H1 (cell line): ENCODE results near the gene SHROOM3. TPM values are rescaled to one million over a fixed set of nuclear protein-coding genes. Genes with fewer than 3 reads are reported as not detected.

Experiments
- CHD7 ChIP-seq: fragments of 300-600 bp; sonication (generic); IDR thresholded peaks from 2 replicates; pipeline ENCODE4 v1.7.1; 2012; ENCODE audit warnings: low read length, moderate library complexity, mild to moderate bottlenecking, inconsistent platforms; ENCODE audit not compliant: insufficient replicate concordance
- polyA plus RNA-seq, 7 experiments: library from polyadenylated mRNA; depleted of rRNA in 3 of 7; stranded (reverse) in 5 of 7; unstranded in 2 of 7; fragments of >200 nt in 5 of 7; fragments of 200-250 nt in 2 of 7; gene quantifications; 1 replicate in 5 of 7; 2 replicates in 1 of 7; 4 replicates in 1 of 7; pipeline versions ENCODE4 v1.2.1 to v1.2.3, GENCODE V29; 2011 to 2013; ENCODE audit warnings: missing spikeins in 2 of 7, mixed read lengths in 2 of 7
- total RNA-seq: library from RNA; stranded (reverse); fragmentation: NEBNext Ultra II Directional; extraction: Animal tissue kit (Norgen Biotek cat#: 25700); gene quantifications from 2 replicates; pipeline ENCODE4 v1.2.1, GENCODE V29; 2021

Gene SHROOM3
- total and polyA plus RNA-seq, 2 of the 8 experiments (the other 6 are each of a cell fraction or from before 2014, with no cell fraction given) = 15.8 to 34.0 TPM

DNA sequence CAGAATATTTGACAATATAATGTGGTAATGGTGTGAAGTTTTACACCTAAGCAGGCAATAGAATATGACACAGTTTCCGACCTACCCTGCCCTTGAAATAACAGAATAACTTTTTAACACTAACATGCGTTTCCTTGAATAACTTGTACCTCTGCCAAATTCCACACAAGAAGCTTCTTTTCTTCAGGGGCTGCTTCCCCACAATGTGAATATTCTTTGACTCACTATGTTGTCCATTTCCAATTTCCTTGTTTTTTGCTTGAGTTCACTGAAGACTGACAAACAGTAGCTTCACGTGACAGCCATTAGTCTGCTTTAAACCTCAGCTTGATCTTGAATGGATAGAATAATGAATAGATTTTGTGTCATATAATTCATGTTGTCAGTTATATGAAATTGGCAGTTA lies 14.3 kb downstream of the SHROOM3 start (continued):
- TF ChIP-seq CHD7 = no peak
